ENCODE results near the gene C9orf153.

C9orf153 gene

GRCh38 chr9:86259557-86259956 lies at the start of gene C9orf153:
Gene C9orf153, minus strand, starts transcription at chr9:86259657. Its CDS starts 30,054 bp downstream, at chr9:86229603.
- peaks cover 5% of the 10 kb centered on the region for H3K36me3 ChIP-seq (ENCODE audit: control insufficient read depth, insufficient read depth, low read length)
- no peak for DNase-seq (ENCODE audit: extremely low read depth, insufficient read length)
- no peak for TF ChIP-seq CTCF (IDR thresholded peaks at IDR 0.05; ENCODE audit: insufficient read depth, low read length, poor library complexity, severe bottlenecking)
- no peak within 1 kb of the TSS for H3K4me3 ChIP-seq (replicated peaks; ENCODE audit: low read depth, low read length)
- no peaks in the 10 kb centered on the region for H3K27me3 ChIP-seq (replicated peaks; ENCODE audit: control insufficient read depth, insufficient read depth, low read length)

- no peak for TF ChIP-seq CTCF (IDR thresholded peaks at IDR 0.05; ENCODE audit: insufficient read depth, low read length, poor library complexity, severe bottlenecking)
- no peak for DNase-seq (ENCODE audit: extremely low read depth, insufficient read length)
- H3K27me3 ChIP-seq (replicated peaks; ENCODE audit: control insufficient read depth, insufficient read depth, low read length), result no peaks in the 10 kb centered on the region
- no peak overlapping the region for H3K4me3 ChIP-seq (replicated peaks; ENCODE audit: low read depth, low read length)
- peaks cover 16% of the 10 kb centered on the region for H3K36me3 ChIP-seq (ENCODE audit: control insufficient read depth, insufficient read depth, low read length)
Observed at GRCh38 chr9:86308687-86309086, 49.2 kb upstream of the C9orf153 start.

- no peak for DNase-seq (ENCODE audit: extremely low read depth, insufficient read length)
- Histone ChIP-seq H3K27me3 (replicated peaks; ENCODE audit: control insufficient read depth, insufficient read depth, low read length) (no peaks in the 10 kb centered on the region), H3K36me3 (ENCODE audit: control insufficient read depth, insufficient read depth, low read length) (peaks cover 12% of the 10 kb centered on the region), H3K4me3 (replicated peaks; ENCODE audit: low read depth, low read length) (no peak overlapping the region)
- TF ChIP-seq CTCF (IDR thresholded peaks at IDR 0.05; ENCODE audit: insufficient read depth, low read length, poor library complexity, severe bottlenecking), result no peak
Observed at GRCh38 chr9:86304236-86304730, 44.8 kb upstream of the C9orf153 start.

GRCh38 chr9:86303316-86303975 lies 44.0 kb upstream of the C9orf153 start:
- no peaks in the 10 kb centered on the region for H3K27me3 ChIP-seq (replicated peaks; ENCODE audit: control insufficient read depth, insufficient read depth, low read length)
- no peak for TF ChIP-seq CTCF (IDR thresholded peaks at IDR 0.05; ENCODE audit: insufficient read depth, low read length, poor library complexity, severe bottlenecking)
- H3K36me3 ChIP-seq (ENCODE audit: control insufficient read depth, insufficient read depth, low read length), result peaks cover 19% of the 10 kb centered on the region
- DNase-seq (ENCODE audit: extremely low read depth, insufficient read length), result no peak
- no peak overlapping the region for H3K4me3 ChIP-seq (replicated peaks; ENCODE audit: low read depth, low read length)

GRCh38 chr9:86301686-86302085 lies 42.2 kb upstream of the C9orf153 start:
- Histone ChIP-seq H3K4me3 (replicated peaks; ENCODE audit: low read depth, low read length) (no peak overlapping the region), H3K36me3 (ENCODE audit: control insufficient read depth, insufficient read depth, low read length) (peaks cover 26% of the 10 kb centered on the region), H3K27me3 (replicated peaks; ENCODE audit: control insufficient read depth, insufficient read depth, low read length) (no peaks in the 10 kb centered on the region)
- no peak for DNase-seq (ENCODE audit: extremely low read depth, insufficient read length)
- no peak for TF ChIP-seq CTCF (IDR thresholded peaks at IDR 0.05; ENCODE audit: insufficient read depth, low read length, poor library complexity, severe bottlenecking)
